DND-41 (cell line): ENCODE data around the gene ASIC3.

Source experiments
- EZH2 ChIP-seq: IDR thresholded peaks from 3 replicates; pipeline ENCODE4 v1.6.1; 2012; ENCODE audit warnings: borderline replicate concordance, low read depth, mild to moderate bottlenecking, moderate library complexity, low read length, inconsistent platforms; ENCODE audit not compliant: severe bottlenecking
- TF ChIP-seq, protein P1 (sequence below): IDR thresholded peaks from 2 replicates; pipeline ENCODE4 v1.5.1; 2012; ENCODE audit warnings: borderline replicate concordance, low read length, moderate library complexity, mild to moderate bottlenecking; ENCODE audit not compliant: poor library complexity, severe bottlenecking; ENCODE audit errors: extremely low read depth

- TF ChIP-seq, protein P1, sequence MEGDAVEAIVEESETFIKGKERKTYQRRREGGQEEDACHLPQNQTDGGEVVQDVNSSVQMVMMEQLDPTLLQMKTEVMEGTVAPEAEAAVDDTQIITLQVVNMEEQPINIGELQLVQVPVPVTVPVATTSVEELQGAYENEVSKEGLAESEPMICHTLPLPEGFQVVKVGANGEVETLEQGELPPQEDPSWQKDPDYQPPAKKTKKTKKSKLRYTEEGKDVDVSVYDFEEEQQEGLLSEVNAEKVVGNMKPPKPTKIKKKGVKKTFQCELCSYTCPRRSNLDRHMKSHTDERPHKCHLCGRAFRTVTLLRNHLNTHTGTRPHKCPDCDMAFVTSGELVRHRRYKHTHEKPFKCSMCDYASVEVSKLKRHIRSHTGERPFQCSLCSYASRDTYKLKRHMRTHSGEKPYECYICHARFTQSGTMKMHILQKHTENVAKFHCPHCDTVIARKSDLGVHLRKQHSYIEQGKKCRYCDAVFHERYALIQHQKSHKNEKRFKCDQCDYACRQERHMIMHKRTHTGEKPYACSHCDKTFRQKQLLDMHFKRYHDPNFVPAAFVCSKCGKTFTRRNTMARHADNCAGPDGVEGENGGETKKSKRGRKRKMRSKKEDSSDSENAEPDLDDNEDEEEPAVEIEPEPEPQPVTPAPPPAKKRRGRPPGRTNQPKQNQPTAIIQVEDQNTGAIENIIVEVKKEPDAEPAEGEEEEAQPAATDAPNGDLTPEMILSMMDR: no peak
- TF ChIP-seq EZH2: no peak
Measured at GRCh38 chr7:151010307-151011096, 37.8 kb upstream of the ASIC3 start.
